UCSD-AML1 (cell line): ENCODE results near the gene ZFAND2B.
"Not testable (repeated sequence)": the region's sequence is repeated elsewhere in the genome, so short reads cannot be mapped to it uniquely, and the experiment has no call there.

Source experiments
- DNase-seq: peaks from one replicate; lab custom pipeline; 2025; ENCODE audit not compliant: unreplicated experiment; lab: John Stamatoyannopoulos, UW

The ZFAND2B gene

GRCh38 chr2:219175928-219176817 lies 30.4 kb upstream of the ZFAND2B start:
- DNase-seq, result peak; percentile 74

- peak; percentile 90 for DNase-seq
Measured at GRCh38 chr2:219176818-219177551, 29.6 kb upstream of the ZFAND2B start, which contains the start of gene CNPPD1. TSS of gene CNPPD1 (minus strand) at chr2:219176925. CDS start at chr2:219176828, 97 bp downstream.

GRCh38 chr2:219177552-219178376 lies 28.8 kb upstream of the ZFAND2B start, which contains the start of gene RETREG2:
TSS of gene RETREG2 (plus strand) at chr2:219178275. CDS start at chr2:219178353, 78 bp downstream.
- peak; percentile 90 for DNase-seq

- peak; percentile 66 for DNase-seq
Measured at GRCh38 chr2:219178377-219179175, 28.0 kb upstream of the ZFAND2B start.

- DNase-seq, result no peak
Measured at GRCh38 chr2:219179601-219180465, 26.7 kb upstream of the ZFAND2B start.

GRCh38 chr2:219180961-219181360 lies 25.6 kb upstream of the ZFAND2B start:
- DNase-seq, result no peak

GRCh38 chr2:219181531-219181930 lies 25.1 kb upstream of the ZFAND2B start:
- DNase-seq, result no peak

GRCh38 chr2:219182331-219183150 lies 24.0 kb upstream of the ZFAND2B start:
- DNase-seq, result peak; percentile 47

- no peak for DNase-seq
Measured at GRCh38 chr2:219183151-219183772, 23.3 kb upstream of the ZFAND2B start.

GRCh38 chr2:219184121-219184520 lies 22.5 kb upstream of the ZFAND2B start:
- DNase-seq, result no peak

- no peak for DNase-seq
Measured at GRCh38 chr2:219186754-219187456, 19.7 kb upstream of the ZFAND2B start.

GRCh38 chr2:219197388-219197787 lies 9.2 kb upstream of the ZFAND2B start:
- no peak for DNase-seq

- no peak for DNase-seq
Measured at GRCh38 chr2:219198974-219199373, 7.6 kb upstream of the ZFAND2B start.

GRCh38 chr2:219199470-219200211 lies 6.9 kb upstream of the ZFAND2B start:
- DNase-seq, result no peak

GRCh38 chr2:219200502-219201326 lies 5.9 kb upstream of the ZFAND2B start:
- DNase-seq, result not testable (repeated sequence)

- DNase-seq, result not testable (repeated sequence)
Measured at GRCh38 chr2:219201331-219201730, 5.3 kb upstream of the ZFAND2B start.
